T-helper 9 cell (primary cell): Measurements from ENCODE around the gene BSN.

Experiments used
- DNase-seq: peaks from one replicate; pipeline ENCODE4 v3.0.0-alpha.2; 2020

Gene BSN

GRCh38 chr3:49634736-49635135 is 80.5 kb downstream of the BSN start:
- no peak for DNase-seq

DNA sequence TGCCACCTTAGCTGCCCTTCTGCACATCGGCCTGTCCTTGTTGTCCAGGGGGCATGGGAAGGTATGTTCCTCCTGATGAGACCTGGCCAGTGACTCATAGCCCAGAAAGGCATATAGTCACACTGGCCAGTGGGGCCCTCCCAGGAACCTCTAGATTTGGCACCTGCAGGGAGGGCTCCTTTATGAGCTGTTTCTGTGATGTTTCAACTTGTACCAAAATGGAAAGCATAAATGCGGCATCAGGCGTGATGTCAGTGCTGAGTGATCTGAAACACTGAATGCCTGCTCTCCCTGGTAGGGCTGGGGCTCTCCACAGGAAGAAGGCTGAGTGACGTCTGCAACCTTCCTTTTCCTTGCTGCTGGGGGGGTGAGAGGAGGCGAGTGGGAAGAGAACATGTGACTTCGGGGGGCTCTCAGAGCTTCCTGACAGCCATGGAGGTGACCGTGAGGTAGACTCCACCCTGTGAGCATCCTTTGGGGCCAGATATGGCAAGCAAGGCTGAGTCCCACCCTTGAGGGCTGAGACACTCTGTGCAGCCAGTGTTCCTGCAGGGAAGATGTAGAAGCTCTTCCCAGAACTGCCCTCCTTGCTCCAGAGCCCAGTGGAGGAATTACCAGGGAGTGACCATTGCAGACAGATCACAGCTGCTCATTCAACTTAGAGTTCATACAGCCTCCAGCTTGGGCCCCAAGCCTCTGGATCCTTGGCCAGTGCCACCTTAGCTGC is 82.8 kb downstream of the BSN start:
- DNase-seq = no peak

DNA sequence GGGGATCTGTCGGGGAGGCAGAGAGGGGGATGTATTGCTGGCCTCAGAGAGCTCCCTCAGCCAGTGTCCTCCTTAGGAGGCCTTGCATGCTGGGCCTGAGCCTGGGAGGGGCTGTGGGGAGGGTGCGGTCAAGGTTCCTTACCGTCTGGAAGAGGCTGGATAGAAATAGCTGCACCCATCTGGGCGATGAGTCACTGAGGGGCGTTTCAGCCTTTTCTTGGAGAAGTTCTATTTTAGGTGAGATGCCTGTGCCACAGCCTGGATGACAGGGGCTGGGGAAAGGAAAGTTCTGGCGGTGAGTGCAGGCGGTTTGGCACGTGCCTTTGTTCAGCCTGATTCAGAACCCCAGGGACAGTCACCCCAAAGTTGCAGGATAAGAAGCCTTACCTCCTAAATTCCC is 84.2 kb downstream of the BSN start:
- DNase-seq = no peak

- no peak for DNase-seq
These were observed 85.3 kb downstream of the BSN start for GRCh38 chr3:49639551-49639950.

GRCh38 chr3:49641292-49641691 is 87.0 kb downstream of the BSN start:
- DNase-seq = no peak

DNA sequence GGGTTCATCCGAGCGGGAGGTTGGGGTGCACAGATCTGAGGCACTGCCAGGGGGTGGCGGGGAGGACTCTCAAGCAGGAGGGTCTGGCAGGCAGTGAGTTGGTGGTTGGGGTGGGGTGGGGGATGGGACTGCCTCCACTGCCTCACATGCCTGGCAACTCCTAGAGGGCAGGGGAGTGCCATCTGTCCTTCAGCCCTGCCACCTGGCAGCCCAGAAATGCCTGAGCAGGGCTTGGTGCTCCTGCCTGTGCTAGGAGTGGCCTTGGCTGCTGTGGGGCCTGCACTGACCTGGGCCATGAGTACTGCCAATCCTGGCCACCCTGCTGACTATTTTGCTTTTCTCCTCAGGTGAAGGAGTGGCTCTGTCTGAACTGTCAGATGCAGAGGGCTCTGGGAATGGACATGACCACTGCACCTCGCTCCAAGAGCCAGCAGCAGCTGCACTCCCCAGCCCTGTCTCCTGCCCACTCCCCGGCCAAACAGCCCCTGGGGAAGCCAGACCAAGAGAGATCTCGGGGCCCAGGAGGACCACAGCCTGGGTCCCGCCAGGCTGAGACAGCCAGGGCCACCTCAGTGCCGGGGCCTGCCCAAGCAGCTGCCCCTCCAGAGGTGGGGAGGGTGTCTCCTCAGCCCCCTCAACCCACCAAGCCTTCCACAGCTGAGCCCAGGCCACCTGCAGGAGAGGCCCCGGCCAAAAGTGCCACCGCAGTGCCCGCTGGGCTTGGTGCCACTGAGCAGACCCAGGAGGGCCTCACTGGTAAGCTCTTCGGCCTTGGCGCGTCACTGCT is 87.8 kb downstream of the BSN start:
- DNase-seq = no peak

DNA sequence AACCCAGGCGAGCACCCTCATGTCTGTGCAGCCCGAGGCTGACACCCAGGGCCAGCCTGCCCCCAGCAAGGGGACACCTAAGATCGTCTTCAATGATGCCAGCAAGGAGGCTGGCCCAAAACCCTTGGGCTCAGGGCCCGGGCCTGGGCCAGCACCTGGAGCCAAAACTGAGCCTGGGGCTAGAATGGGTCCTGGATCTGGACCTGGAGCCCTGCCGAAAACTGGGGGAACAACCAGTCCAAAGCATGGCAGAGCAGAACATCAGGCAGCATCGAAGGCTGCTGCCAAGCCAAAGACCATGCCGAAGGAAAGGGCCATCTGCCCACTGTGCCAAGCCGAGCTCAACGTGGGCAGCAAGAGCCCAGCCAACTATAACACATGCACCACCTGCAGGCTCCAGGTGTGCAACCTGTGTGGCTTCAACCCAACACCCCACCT is 88.5 kb downstream of the BSN start:
- no peak for DNase-seq

- no peak for DNase-seq
These were observed 90.4 kb downstream of the BSN start for GRCh38 chr3:49644684-49645083.

GRCh38 chr3:49646236-49646635 is 92.0 kb downstream of the BSN start:
- no peak for DNase-seq

DNA sequence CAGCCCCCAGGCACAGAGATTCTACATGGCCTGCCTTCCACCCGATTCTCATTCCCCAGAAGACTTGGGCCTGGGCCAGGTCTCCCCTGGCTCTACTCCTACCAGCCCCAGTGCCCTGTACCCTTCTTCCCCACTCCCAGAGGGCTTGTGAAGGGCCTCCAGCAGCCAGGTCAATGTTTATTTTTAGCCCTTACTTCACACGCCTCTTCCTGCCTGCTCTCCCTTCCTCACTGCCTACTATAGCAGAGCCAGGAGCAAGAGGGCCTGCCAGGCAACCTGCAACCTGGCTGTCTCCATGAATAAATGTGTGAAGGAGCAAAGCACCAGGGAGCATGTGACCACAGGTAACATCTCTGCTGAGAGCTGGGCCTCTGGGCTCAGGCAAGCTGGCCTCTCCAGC is 93.5 kb downstream of the BSN start:
- DNase-seq = no peak

GRCh38 chr3:49648354-49649019 is 94.2 kb downstream of the BSN start:
- DNase-seq = no peak

- no peak for DNase-seq
These were observed 95.3 kb downstream of the BSN start for GRCh38 chr3:49649576-49649975.

DNA sequence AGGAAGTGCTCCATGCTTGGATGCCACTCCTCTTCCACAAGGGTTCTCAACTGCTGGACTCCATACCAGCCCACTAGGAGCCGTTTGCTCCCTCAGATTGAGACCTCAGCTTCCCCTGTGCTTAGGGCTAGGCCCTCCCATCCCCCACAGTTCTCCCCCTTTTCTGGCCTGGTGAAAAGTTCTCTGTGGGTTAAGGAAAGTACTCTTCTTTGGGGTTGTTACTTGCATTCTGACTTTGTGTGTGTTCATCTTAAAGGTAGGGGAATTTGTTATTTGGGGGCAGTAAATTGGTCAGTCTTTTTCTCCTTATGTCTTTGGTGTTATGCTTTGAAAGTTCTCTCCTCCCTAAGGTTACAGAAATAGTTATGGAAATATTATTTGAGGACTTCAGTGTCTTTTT is 95.9 kb downstream of the BSN start:
- no peak for DNase-seq

- DNase-seq = no peak
These were observed 96.4 kb downstream of the BSN start for GRCh38 chr3:49650637-49651036.

DNA sequence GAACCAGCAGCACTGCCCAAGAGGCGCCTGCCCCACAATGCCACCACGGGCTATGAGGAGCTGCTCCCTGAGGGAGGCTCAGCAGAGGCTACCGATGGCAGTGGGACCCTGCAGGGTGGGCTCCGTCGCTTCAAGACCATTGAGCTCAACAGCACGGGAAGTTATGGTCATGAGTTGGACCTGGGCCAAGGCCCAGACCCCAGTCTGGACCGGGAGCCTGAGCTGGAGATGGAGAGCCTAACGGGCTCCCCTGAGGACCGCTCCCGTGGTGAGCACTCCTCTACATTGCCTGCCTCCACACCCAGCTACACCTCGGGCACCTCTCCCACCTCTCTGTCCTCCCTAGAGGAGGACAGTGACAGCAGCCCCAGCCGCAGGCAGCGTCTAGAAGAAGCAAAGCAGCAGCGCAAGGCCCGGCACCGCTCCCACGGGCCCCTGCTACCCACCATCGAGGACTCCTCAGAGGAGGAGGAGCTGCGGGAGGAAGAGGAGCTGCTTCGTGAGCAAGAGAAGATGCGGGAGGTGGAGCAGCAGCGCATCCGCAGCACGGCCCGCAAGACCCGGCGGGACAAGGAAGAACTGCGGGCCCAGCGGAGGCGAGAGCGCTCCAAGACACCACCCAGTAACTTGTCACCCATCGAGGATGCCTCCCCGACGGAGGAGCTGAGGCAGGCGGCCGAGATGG is 98.1 kb downstream of the BSN start:
- no peak for DNase-seq

GRCh38 chr3:49652903-49653415 is 98.7 kb downstream of the BSN start:
- no peak for DNase-seq

- DNase-seq = no peak
These were observed 99.3 kb downstream of the BSN start for GRCh38 chr3:49653621-49654020.

DNA sequence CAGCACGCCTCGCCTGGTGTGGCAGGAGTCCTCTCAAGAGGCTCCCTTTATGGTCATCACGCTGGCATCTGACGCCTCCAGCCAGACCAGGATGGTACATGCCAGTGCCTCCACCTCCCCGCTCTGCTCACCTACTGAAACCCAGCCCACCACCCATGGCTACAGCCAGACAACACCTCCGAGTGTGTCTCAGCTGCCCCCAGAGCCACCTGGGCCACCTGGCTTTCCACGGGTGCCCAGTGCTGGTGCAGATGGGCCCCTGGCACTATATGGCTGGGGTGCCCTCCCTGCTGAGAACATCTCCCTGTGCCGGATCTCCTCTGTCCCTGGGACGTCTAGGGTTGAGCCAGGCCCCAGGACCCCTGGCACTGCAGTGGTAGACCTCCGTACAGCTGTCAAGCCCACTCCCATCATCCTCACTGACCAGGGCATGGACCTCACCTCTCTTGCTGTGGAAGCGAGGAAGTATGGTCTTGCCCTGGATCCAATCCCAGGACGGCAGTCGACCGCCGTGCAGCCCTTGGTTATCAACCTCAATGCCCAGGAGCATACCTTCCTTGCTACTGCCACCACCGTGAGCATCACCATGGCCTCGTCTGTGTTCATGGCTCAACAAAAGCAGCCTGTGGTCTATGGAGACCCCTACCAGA is 100.0 kb downstream of the BSN start:
- DNase-seq = no peak

DNA sequence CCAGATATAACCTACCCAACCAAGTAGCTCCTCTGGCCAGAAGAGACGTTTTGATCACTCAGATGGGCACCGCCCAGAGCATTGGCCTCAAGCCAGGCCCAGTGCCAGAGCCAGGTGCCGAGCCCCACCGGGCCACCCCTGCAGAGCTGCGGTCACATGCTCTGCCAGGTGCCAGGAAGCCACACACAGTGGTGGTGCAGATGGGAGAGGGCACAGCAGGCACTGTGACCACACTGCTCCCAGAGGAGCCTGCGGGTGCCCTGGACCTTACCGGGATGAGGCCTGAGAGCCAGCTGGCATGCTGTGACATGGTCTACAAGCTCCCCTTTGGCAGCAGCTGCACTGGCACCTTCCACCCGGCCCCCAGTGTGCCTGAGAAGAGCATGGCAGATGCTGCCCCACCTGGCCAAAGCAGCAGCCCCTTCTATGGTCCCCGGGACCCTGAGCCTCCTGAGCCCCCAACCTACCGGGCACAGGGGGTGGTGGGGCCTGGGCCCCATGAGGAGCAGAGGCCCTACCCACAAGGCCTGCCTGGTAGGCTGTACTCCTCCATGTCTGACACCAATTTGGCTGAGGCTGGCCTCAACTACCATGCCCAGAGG is 100.8 kb downstream of the BSN start:
- DNase-seq = no peak

DNA sequence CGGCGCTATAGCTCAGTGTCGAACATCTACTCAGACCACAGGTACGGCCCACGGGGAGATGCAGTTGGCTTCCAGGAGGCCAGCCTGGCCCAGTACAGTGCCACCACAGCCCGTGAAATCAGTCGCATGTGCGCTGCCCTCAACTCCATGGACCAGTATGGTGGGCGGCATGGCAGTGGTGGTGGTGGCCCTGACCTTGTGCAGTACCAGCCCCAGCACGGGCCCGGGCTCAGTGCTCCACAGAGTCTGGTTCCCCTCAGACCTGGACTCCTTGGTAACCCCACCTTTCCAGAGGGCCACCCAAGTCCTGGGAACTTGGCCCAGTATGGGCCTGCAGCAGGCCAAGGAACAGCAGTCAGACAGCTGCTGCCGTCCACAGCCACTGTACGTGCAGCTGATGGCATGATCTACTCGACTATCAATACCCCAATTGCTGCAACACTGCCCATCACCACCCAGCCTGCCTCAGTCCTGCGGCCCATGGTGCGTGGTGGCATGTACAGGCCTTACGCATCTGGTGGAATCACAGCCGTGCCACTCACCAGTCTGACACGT is 101.5 kb downstream of the BSN start:
- DNase-seq = no peak

- no peak for DNase-seq
These were observed 102.3 kb downstream of the BSN start for GRCh38 chr3:49656541-49657112.
